Superior temporal gyrus (tissue), 1 donor: ENCODE results near the gene MYLK3.

Experiments
- DNase-seq: peaks from one replicate; pipeline ENCODE4 v3.0.0-alpha.2; 2016; ENCODE audit errors: extremely low spot score

MYLK3 gene

DNA sequence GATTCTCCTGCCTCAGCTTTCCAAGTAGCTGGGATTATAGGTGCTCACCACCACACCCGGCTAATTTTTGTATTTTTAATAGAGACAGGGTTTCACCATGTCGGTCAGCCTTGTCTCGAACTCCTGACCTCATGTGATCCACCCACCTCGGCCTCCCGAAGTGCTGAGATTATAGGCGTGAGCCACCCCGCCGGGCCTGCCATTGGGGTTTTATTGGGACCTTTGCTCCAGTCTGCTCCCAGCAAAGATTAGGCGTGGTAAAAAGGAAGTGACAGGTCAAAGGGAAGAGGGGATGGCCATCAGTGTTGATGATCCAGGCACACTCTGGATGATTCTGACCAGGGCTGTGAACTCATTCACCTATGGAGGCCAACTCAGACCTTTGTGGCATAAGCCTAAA, 20.5 kb downstream of the MYLK3 start:
- no peak for DNase-seq

DNA sequence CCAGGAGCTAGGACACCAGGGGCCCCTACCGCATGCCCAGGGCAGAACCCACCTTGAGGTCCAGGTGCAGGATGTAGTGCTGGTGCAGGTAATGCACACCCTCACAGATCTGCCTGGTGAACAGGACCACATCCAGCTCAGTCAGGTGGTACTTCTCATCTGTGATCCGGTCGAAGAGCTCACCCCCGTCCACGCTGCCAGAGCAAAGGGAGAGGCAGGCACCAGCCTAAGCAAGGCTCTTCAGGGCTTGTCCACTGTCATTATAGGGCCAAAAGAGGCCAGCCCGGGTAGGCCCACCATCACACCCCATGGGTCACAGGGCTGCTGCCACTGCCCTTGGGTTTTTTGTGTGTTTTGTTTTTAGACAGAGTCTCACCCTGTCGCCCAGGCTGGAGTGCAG, 21.0 kb downstream of the MYLK3 start:
- DNase-seq = no peak

DNA sequence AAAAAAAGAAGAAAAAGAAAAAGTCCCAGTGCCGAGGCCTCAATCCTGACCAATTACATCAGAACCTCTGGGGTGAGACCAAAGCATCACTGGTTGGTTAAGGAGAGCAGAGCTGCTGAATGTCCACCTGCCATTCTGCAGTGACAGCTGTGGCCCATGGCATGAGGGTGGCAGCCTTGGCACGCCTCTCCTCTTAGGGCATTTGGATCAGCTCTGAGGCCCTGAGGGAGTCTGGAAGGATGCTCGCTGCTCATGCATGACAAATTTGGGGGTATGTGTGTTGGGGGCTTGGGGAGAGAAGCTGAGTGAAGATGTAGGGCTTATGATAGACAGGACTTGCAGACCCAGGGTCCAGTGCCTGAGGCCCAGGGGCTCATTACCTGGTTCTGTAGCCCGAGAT, 26.3 kb downstream of the MYLK3 start:
- no peak for DNase-seq

DNA sequence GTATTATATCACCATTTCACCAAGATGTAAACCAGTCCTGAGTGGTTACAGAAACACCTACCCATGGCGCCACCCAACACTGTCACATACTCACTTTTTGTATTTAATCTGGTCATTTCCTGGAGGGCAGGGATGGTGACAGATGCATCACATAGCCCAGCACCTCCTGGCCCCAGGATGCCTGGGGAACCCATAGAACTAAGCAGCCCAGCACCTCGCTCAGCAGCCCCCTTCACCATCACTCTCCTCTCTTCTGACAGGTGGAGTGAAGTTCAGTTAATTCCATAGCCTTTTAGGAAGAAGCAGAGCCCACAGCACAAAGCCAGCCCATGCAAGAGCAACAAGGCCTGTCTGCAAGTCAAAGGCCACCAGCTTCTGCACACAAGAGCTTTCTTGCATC, 27.5 kb downstream of the MYLK3 start:
- no peak for DNase-seq

DNA sequence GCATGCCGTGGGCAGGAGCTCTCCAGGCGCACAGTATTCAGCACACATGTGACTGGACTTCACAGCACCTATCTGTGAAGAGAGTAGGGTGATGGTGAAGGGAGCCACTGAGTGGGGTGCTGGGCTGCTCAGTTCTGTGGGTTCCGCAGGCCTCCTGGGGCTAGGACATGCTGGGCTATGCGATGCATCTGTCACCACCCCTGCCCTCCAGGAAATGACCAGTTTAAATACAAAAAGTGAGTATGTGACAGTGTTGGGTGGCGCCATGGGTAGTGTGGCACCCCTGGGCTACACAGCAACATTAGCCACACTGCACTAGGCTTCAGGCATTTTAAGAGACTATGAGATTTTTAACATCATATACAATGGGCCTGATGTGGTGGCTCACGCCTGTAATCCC, 28.6 kb downstream of the MYLK3 start:
- no peak for DNase-seq

DNA sequence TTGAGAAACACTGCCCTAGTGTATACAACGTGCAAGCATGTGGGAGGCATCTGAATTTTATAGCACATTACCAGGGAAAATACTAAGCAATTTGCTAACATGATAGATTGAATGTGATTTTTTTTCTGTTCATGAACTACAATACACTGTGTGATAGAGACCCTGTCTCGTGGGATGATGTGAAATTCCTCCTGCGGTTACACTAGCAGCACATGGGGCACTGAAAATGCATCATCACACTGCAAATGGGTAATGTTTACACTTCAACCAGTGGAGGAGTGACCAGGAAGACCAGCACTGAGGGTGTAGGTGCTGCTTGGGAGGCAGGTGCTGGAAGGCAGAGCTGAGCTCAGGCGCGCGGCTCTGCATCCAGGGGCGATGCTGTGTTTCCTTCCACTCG, 29.9 kb downstream of the MYLK3 start:
- no peak for DNase-seq

DNA sequence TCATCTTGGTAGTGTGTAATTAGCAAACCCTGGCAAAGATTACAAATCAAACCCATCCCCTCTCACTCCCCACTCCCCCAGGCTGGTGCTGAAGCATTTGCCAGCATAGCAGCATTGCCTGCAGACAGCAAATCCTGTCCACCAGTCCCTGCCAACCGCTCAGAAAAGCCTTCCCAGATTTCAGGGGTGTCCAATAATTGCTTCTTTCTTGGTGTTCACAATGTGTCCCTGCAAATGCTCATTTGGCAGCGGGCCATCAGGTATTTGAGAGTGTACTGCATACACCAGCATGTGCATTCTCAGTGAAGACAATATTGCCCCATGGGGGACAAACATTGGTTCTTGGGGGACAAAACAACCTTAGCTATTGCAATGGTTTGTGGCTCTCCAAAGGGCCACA, 30.5 kb downstream of the MYLK3 start:
- no peak for DNase-seq

DNA sequence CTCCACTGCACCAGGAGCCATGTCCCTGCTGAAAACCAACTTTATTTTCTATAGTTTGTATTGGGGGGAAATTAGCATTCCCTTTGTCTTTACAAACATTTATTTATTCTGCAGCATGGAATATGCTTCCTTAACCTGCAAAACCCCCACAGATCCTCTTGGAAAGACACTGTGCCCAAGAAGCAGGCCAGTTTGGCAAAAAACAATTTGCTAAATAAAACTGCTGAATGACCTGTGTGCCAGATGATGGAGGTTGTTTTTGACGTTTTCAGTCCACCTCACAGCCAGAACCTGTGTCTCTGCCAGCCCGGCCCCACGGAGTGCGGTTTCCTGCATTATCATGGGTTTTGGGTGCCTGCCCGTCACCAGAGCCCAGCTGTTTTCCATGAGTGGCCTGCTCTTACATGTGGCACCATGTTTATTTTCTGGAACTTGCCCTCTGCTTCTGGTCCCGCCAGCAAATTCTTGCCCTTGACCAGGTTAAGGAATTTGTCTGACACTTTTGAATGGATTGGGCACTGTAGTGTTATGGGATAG, 32.3 kb downstream of the MYLK3 start:
- DNase-seq = no peak

DNA sequence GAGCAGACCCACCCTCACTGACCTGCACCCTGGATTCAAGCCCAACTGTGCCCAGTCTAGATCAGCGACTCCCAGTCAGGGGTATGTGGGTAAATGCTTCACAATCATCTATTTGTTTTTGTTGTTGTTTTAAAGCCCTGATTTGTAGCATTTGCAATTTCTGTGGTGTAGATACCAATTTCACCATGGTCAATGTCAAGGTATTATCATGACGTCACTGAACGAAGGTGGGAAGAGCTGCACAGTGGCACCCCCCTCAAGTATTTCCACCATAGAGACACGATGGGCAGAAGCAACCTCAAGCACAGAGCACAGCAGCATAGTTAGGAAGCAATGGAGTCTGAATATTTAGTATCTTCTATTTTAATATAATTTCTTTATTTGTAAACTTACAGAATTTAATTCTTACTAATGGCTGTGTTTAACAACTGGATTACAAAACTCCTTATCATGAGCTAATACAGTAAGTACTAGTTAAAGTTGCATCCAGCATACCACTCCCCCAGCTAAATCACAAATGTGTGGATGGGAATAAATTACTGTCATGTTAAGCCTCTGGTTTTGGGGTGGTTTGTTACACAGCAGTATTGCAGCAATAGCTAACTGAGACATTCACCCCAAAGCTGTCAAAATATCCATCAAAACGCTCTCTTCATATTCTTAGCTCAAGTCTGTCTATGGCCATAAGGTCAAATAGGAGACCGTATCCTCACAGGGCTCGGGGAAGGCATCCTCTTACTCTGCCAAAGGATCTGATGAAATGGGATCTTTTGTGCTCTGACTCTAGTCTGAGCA, 33.1 kb downstream of the MYLK3 start:
- DNase-seq = no peak

DNA sequence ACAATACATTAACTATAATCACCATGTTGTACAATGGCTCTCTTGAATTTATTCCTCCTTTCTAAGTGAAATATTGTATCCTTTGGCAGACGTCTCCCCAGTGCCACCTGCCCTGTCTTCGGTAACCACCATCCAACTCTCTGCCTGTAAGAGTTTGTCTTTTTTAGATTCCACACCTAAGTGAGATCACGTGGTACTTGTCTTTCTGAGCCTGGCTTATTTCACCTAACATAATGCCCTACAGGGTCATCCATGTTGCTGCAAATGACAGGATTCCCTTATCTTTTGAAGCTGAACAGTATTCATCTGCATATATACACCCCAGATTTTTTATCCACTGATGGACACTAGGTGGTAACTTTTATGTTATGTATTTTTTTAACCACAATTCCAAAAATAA, 34.5 kb downstream of the MYLK3 start:
- DNase-seq = no peak

DNA sequence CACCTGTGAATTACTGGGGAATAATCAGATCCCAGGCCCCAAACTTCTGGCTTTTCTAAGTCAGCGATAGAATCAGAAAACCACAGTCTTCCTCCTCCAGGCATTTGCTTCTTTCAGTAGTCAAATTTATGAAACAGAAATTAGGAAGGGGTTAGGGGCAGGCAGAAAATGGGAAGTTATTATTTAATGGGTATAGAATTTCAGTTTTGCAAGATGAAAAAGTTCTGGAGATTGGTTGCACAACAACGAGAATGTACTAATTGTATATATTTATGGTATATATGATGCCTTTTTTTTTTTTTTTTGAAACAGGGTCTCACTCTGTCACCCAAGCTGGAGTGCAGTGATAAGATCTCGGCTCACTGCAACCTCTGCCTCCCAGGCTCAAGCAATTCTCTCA, 35.2 kb downstream of the MYLK3 start:
- no peak for DNase-seq

DNA sequence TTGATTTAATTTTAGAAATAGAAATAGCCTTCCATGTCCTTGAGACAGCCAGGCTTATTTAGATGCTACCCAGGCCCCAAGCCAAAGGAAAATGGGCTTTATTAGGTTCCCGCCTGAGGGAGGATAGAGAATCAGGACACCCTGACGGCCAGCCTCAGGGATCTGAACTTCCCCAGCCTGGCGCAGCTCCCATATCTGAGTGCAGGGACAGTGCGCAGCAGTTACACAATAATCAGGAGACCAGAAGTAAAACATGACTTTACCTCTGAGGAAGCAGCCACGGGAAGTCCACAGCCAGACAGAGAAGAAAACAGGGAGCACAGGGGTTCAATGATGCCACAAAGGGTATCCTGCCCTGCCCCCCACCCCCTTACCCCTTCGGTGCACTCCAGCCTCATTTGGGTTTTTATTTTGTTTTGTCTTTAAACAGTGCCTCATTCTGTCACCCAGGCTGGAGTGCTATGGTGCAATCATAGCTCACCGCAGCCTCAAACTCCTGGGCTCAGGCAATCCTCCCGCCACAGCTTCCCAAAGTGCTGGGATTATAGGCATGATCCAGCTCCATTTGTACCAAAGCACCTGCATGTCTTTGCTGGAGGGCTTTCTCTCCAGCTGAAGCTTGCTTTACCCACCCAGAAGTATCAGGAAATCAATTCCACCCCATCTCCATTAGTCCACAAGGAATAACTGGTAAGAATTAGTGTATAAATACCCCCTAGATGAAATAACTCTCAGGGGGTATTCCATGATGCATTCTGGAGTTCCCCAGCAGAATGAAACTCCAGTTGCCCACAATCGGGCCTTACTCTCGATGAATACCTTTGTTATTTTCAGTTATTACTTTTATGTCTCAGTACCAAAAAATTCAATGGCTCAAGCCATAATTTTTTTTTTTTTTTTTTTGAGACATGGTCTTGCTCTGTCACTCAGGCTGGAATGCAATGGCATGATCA, 36.8 kb downstream of the MYLK3 start:
- no peak for DNase-seq

DNA sequence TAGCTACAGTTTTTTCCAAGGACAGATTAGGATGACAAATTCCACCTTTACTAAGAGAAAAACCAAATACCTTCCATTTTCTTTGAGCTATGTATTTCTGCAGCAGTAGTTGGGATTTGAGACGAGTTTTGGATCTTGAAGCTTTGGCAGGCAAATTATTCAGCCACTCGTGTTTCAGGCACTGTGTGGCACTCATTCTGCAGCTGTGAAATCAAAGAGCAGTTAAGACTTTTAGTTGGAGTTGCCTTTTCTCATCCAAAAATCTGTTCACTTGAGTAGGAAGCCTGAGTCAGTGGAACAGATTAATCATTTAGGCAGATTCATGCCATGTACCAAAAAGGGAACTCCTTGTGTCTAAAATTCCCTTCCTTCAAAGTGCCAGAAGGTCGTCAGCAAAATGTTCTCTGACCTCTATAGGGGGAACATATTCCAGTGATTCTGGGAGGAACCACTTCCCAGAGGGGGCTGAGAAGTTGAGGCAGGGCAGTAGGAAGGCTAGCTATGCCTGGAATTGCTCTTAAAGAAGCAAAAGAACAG, 38.6 kb downstream of the MYLK3 start:
- peak; percentile 41 for DNase-seq

DNA sequence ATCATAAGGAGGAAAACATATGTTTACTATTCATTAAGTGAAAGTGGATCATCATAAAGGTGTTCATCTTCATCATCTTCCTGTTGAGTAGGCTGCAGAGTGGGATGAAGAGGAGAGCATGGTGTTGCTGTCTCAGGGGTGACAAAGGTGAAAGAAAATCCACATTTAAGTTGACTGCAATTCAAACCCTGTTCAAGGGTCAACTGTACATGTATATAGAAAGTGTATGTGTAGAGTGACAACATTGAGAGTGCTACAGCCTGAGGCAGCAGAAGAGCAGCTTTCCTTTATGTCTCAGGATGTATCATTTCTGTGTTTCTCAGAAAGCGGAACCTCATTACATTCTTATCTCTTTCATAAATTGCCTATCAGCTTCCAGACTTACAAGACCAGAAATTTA, 41.5 kb downstream of the MYLK3 start:
- no peak for DNase-seq

DNA sequence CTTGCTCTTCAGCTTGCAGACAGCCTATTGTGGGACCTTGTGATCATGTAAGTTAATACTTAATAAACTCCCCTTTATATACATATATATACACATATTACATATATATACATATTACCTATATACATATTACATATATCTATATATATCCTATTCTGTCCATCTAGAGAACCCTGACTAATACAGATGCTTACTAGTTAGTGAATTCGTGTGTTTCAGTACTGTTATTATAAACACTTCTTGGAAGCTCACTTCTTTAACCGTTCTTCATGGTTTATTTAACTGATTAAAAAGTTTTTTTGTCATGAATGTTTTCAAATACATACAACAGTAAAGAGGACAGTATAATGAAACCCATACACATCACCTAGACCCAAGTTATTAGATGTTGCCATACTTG, 46.1 kb downstream of the MYLK3 start:
- DNase-seq = no peak

DNA sequence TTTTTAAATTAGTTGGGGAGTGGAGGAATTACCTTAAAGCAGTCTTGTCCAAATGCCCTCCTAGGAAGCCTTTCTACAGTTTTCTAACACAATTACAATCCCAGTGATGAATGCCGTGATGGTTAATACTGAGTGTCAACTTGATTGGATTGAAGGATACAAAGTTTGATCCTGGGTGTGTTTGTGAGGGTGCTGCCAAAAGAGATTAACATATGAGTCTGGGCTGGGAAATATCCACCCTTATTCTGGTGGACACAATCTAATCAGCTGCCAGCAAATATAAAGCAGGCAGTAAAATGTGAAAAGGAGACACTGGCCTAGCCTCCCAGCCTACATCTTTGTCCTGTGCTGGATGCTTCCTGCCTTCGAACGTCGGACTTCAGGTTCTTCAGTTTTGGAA, 46.5 kb downstream of the MYLK3 start:
- no peak for DNase-seq

DNA sequence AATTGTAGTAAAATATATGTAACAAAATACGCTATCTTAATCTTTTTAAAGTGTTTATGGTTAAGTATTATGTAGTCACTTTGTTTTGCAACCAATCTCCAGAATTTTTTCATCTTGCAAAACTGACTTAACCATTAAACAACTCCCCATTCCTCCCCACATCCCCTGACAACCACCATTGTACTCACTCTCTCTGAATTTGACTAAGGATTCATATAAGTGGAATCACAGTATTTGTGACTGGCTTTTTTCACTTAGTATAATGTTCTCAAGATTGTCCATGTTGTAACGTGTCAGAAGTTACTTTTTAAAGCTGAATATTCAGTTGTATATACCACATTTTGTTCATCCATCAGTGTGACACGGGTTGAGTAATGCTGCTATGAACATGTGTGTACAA, 48.1 kb downstream of the MYLK3 start:
- DNase-seq = no peak

DNA sequence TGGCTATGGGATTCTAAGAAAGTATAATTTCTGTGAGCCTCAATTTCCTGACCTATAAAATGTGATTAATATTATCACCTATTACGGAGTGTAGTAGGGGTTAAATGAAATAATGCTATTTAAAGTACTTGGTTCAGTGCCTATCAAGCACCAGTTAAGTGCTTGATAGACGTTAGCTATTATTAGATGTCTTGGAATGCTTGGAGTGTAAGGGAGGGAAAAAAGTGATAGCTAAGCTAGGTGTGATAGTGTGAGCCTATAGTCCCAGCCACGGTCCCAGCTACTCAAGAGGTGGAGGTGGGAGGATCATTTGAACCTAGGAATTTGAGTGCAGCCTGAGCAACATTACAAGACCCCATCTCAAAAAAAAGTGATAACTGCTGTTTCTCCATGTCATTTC, 51.2 kb downstream of the MYLK3 start:
- no peak for DNase-seq

DNA sequence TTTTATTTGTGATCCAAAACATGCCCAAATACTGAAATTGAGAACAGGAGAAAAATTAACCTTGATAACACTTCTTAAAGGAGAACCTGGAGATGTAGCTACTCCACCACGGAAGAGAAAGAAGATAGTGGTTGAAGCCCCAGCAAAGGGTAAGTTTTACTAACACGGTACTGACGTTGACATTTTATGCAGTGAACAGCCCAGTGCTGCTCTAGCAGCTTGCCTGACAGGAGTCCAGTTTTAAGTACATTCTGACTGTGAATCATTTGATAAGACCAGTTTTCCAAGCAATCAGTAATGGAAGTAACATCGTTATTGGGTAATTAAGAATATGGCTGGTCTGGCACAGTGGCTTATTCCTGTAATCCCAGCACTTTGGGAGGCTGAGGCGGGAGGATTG, 52.2 kb downstream of the MYLK3 start:
- DNase-seq = no peak

DNA sequence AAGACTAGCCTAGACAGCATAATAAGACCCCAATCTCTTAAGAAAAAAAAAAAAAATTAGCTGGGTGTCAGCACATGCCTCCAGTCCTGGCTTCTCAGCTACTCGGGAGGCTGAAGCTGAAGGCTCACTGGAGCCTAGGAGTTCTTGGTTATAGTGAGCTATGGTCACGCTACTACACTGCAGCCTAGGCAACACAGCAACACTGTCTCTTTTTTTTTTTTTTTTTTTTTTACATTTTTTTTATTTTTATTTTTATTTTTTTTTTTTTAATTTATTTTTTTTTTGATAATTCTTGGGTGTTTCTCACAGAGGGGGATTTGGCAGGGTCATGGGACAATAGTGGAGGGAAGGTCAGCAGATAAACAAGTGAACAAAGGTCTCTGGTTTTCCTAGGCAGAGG, 54.5 kb downstream of the MYLK3 start:
- no peak for DNase-seq

DNA sequence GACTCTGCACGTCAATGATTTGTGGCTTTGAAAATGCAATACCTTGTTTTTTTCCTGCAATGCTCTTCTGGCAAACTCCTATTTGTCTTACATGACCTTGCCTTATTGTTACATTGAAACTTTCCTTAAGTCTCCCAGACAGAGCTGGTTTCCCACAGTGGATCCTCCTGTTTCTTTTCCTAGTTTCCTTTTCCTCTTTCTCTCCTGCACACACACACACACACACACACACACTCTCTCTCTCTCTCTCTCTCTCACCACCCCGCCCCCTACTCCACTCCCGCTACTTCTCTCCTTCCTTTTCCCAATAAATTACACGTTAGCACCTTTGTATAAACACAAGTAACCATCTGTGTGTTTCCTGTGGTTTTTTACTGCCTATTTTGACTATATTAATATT, 56.4 kb downstream of the MYLK3 start:
- DNase-seq = no peak
